Left lobe of liver (tissue), 2 donors: ENCODE measurements around the gene NEU2. TPM values are rescaled to one million over a fixed set of nuclear protein-coding genes. Genes with fewer than 3 reads are reported as not detected.

ENCODE experiments used
- ATAC-seq: fragments of 200-7000 bp; cut with Tn5 transposase; one replicate; pipeline ENCODE4 v1.9.1; 2020; ENCODE audit warnings: mild to moderate bottlenecking, moderate library complexity
- DNase-seq: peaks from one replicate; pipeline ENCODE4 v3.0.0-alpha.2; 2020; ENCODE audit warnings: low spot score
- total RNA-seq: library from RNA; stranded (reverse); gene quantifications from one replicate; pipeline ENCODE4 v1.2.1, GENCODE V29; 2021
- donor health status: DM: no; HTN: no; CAD: no; lungs with moderate emphysema.
- donor health status: DM: no; HTN: yes; CAD: no.

The NEU2 gene
- total RNA-seq, 1 donor from 2014 or later: not detected

DNA sequence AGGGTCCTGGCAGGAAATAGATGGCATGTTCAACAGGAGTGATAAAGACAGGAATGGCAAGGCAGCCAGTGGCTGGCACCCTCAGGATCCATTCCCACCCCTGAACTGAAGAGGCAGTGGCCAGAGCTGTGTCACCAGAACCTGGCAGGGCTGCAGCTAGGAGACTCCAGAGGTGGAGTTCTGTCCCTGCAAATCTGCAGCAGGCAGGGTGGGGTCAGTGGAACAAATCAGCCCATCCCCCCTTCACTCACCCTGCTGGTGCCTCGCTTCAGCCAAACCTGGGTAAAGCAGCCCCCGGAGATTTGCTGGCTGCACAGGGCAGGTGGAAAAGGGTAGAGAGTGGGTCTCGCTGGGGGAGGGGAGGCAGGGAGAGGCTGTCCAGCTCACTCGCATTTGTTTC, 40.4 kb downstream of the NEU2 start:
- DNase-seq (peak; percentile 31), ATAC-seq (no peak)

DNA sequence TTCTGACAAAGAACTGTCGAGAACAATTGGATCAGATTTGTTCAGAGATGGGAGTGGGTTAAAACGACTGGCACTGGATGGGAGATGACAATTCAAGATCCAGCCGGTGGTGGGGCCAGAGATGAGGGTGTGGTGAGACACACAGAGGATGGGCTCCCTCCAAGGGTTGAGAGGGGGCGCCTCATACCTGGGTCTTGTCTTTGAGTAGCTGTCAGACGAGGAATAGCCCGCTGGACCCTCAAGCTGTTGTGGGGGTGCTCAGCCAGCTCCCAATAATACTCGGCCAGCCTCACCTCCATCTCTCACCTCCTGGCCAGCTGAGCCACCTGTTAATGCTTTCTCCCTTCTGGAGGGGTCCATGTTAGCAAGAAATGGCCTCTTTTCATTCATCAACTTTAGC, 41.6 kb downstream of the NEU2 start:
- ATAC-seq (no peak), DNase-seq (peak; percentile 33)

DNA sequence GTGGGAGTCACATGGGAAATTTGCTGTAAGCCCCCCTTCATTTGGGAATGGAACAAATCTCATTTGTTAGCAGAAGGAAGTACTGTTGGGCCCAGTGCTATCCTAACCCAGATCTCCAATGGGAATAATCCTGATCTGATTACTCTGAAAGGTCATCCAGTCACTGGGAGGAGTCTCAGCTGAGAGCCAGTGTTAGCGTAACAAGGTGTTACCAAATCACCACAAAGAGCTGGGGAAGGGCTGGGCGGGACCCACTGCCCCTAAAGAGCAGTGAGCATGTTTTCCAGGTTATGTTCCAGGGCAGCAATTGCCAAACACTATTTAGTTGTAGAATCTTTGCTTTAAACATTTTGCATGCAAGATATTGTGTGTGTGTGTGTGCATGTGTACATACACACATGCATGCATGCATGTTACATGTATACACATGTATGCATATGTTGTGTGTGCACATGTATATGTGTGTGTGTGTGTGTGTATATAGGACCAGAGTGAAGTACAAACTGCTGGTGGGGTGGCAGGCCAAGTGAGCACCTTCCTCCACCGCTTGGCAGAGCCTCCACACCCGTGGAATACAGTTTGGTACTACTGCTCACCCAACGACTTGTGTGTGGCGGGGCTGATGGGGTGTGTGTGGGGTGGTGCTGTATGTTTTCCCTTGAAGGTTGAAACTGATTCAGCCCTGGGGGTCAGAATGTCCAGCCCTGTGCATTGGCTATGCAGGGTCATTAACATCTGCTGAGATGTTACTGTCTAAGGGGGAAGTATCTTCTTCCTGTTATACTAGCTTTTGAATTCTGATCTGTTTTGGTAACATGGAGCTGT, 42.9 kb downstream of the NEU2 start:
- ATAC-seq (peak; percentile 49), DNase-seq (peak; percentile 44)

DNA sequence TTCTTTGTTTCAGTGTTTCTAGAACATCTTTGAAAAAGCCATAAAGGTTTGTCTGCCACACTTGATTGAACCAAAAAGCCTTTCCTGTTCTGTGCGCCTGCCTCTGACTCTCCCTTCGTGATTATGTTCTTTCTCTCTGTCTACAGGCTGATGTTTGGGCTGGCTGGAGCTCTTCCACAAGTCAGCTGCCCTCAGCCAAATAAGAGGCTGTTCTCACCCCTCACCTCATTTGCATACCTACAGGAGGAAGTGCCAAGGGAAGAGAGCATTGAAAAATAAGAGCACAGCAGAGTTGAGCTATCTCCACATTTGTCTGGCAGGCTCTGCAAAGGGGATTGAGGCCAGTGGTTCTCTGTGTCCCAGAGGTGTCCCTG, 43.5 kb downstream of the NEU2 start:
- peak; percentile 40 for ATAC-seq
- DNase-seq: peak; percentile 39

DNA sequence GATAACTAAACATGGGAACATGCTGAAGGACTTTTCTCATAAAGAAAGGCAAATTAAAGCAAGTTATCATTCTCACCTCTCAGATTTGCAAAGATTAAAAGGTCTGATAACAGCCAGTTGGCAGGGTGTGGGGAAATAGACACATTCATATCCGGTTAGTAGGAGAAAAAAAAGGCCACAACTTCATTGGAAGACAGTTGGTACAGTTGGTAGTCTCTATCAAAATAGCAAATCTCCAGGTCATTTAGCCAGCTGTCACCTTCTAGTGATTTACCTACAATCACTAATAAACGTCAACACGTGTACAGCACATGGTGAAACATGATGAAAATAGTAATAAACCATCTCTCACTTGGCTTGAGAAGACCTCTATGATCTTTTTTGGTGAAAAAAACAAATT, 44.3 kb downstream of the NEU2 start:
- DNase-seq: no peak
- ATAC-seq: no peak

DNA sequence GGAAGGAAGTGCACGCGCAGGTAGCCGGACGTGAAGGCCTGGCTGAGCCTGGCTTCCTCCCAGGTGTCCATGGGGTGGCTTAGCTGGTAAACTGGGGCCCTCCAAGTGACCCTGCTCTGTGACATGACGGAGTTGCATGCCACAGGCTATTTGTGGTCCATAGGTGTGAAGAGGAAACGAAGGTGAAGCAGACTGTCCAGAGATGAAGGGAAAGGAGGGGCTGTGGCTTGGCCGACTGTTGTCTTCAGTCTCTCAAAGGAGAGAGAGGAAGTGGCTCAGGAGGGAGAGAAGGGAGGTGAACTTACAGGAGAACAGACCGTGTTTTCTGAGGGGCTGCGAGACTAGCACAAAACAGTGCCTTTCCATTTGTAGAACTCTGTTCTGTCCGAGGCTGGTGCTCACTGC, 47.0 kb downstream of the NEU2 start:
- ATAC-seq (no peak), DNase-seq (peak; percentile 46)

DNA sequence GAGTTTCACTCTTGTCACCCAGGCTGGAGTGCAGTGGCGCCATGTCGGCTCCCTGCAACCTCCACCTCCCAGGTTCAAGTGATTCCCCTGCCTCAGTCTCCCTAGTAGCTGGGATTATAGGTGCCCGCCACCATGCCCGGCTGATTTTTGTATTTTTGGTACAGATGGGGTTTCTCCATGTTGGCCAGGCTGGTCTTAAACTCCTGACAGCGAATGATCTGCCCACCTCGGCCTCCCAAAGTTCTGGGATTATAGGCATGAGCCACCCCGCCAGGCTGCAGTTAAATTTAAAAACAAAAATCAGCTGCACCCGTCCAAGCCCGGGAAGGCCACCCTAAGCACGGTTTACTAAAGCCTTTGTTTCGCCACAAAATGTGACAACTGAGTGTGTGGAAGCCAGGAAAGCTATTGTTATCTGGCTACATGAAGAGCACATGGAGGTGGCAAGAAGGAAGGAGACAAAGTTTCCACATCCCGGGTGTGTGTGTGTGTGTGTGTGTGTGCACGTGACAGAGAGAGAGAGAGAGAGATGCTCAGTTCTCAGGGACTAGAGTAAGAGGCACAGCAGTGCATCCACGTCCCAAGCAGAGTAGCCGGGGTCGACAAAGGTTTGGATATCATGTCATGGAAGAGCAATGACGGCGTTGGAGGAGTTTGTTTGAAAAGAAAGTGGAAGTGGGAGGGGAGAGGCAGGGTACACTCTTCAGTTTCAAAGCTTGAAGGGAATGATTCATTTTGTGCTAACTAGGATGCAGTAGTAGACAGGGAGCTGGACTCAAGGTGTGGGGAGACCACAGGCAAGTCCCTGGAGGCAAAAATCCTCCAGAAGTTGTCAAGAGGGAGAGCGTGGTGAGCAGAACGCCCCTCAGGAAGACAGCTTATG, 47.7 kb downstream of the NEU2 start:
- DNase-seq: peak; percentile 43
- no peak for ATAC-seq

DNA sequence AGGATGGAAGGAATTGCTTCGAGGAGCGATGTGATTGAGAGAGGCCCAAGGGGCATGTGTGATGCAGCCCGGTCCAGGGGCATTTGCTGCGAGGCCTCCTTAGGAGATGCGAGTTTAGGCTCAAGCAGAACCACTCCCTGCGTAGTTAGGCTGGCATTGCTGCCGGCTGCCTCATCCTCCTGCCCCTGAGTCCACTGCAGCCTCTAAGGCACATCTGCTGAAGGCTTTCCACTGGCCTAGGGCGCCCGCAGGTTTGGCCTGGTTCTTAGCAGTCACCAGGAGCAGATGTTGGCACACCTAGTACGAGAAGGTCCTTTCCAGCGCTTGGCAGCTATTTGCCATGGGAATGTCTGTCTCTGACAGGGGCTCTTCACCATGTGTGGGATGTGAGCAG, 48.4 kb downstream of the NEU2 start:
- ATAC-seq: no peak

DNA sequence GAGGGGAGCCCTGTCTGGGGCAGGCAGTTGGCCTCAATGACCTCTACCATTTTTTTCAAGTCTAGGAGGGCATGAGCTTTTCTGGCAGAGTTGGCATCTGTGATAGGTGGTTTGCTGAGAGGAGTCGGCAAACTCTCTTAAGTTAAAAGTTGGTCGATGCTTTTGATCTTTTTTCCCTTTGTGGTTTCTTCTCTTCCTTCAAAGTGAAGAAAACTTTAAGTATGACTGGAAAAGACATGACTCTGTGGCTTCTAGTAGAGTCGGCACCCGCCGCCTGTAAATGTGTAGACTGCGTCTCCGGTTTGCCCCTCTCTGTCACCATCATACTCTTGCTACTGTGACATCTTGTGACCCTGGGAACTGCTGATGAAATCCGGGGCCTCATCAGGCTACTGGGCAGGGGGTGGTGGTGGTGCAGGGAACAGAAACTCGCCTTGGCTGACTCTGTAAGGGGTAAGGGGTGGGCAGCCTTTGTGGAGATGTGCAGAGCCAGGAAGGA, 48.8 kb downstream of the NEU2 start:
- DNase-seq: peak; percentile 44
- ATAC-seq: no peak

More for the DNA sequence above, 48.4 kb downstream of the NEU2 start:
- peak; percentile 41 for DNase-seq

DNA sequence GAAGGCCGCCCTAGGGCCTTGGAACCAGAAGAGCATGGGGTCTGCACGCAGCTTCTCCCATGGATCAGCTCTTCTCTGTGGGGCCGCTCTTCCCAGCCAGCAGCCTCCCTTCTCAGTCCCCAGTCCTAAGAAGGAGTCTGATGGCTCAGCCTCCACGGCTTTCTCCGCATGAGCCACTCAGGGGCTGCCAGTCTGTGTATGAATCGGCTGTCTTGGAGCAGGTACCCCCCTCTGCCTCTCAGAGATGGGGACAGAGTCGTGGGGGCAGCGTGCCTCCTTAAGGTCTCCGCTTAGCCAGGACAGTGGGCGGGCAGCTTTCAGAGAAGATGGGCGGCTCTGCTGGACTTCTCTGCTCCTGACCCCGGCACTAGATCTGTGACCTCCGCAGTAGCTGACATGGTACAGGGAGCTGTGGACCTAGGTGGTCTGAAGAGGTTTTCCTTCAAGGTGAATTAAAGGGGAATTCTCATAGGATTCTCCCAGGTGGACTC, 49.3 kb downstream of the NEU2 start:
- DNase-seq: peak; percentile 30
- ATAC-seq: no peak

DNA sequence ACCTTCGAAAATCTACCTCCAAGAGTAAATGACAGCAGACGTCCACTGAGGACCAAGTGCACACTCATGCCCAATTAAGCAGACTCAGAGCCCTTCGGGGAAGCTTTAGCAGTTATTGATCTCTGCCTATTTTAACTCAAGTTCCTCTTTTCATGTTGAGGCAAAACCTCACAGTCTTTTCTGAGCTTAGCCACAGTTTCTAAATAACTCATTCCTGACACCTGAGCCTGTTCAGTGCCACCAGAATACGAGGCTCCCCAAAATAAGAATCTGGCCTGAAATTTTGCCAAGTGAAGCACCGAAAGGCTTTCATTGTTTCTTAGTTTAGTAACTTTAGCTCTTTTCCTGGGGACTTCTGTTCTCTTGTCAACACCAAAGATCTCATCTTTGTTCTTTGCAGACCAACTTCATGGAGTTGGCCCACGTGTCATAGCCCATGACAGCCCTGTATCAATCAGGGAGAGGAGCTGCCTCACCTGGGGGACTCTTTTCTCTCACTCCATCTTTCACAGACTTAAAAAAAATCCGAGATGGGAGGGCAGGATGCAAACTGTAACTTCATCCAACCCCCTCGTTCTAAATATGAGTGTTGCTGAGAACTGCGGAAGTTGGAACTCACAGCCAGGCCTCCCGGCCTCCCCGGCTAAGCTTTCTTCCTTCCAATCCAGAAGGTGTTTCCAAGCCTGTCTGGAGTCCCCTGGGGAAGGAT, 49.9 kb downstream of the NEU2 start:
- peak; percentile 44 for DNase-seq
- ATAC-seq: no peak

DNA sequence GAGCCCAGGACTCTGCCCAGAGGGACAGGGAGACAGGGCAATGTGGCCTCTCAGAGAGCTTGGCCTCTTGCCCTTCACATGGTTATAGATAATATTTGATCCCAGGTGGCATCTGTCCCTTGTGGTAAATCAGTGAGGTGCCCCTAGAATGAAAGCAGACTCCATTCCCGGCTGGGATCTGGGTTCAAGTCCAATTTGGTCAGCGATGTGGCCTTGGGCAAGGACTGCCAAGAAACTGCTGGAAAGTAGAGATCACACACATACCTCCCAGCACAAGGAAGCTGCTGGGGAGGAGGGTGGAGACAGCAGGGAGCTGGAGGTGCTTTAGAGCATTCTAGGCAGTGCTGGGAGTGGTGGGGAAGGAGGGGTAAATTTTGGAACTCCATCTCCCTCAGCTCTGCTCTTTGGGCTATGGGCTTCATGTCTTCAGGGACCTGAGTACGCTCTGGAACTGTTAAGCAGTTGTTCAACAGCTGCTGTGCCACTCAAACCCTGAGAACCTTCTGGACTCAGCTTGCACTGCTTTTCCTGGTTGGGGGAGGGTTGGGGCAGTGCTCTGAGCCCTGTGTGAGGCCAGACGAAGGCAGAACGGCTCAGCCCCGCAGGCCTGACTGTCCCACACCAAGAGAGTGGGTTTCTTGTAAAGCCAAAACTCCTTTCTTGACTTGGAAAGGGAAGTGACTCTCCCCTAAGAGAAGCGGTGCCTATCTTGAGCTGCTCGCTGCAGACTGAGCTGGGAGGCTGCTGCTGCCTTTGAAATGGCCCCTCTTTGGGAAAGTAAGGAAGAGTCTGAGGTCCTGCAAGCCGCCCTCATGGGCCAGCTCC, 50.7 kb downstream of the NEU2 start:
- peak; percentile 38 for DNase-seq
- no peak for ATAC-seq

DNA sequence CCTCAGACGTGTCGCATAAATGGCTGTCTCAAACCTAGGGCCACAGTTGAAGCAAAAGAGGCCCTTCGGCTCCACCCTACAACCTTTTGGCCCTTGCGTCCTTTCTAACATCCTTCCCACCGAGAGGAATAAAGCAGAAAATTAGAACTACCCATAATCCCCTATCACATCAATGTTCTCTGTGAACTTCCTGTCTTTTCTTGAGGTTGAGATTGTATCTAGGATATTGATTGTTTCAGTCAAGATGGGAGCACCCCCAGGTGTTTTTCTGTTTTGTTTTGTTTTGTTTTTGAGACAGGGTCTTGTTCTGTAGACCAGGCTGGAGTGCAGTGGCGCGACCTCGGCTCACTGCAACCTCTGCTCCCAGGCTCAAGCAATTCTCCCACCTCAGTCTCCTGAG, 51.3 kb downstream of the NEU2 start:
- DNase-seq: no peak
- no peak for ATAC-seq

DNA sequence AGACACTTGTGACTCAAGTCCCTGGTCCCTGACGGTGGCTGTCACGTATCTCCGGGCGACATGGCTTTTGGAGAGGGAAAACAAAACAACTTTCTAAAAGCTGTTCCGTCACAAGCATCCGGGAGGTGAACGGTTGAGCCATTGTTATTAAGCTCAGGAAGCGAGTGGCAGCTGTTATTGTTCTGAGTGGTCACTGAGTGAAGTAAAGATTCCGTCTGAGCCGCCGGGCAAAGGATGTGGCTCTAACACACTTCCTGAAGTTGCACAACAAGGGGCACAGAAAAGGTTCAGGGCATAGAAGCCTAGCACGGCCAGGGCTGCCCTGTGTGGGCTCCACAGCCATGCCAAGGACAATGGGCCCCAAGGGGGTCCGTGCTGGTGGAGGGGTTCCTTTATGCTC, 52.0 kb downstream of the NEU2 start:
- peak; percentile 68 for ATAC-seq
- DNase-seq: peak; percentile 53

Other genes with a start within 250 kb of the NEU2 start
- gene SNORC, start 162.4 kb upstream of the NEU2 start, total RNA-seq: 15.5 TPM
- gene NGEF, start 19.4 kb upstream of the NEU2 start, total RNA-seq: 23.7 TPM
- 5.0 TPM for gene INPP5D, start 27.7 kb downstream of the NEU2 start, total RNA-seq
- 19.2 TPM for gene ATG16L1, start 219.0 kb downstream of the NEU2 start, total RNA-seq